ENCODE measurements around the gene CDH4.

The CDH4 gene

GRCh38 chr20:61633004-61633403 is 380.9 kb downstream of the CDH4 start:
- DNase-seq (ENCODE audit: low read depth), result no peak

GRCh38 chr20:61634376-61635145 is 382.5 kb downstream of the CDH4 start:
- no peak for DNase-seq (ENCODE audit: low read depth)

GRCh38 chr20:61635721-61636455 is 383.8 kb downstream of the CDH4 start:
- DNase-seq (ENCODE audit: low read depth), result no peak

- DNase-seq (ENCODE audit: low read depth), result no peak
These were observed 384.6 kb downstream of the CDH4 start for GRCh38 chr20:61636531-61637116.

GRCh38 chr20:61638802-61639585 is 386.9 kb downstream of the CDH4 start:
- DNase-seq (ENCODE audit: low read depth), result no peak

- no peak for DNase-seq (ENCODE audit: low read depth)
These were observed 388.2 kb downstream of the CDH4 start for GRCh38 chr20:61640131-61640870.

GRCh38 chr20:61640871-61641245 is 388.8 kb downstream of the CDH4 start:
- no peak for DNase-seq (ENCODE audit: low read depth)

- DNase-seq (ENCODE audit: low read depth), result no peak
These were observed 391.8 kb downstream of the CDH4 start for GRCh38 chr20:61643656-61644377.

- no peak for DNase-seq (ENCODE audit: low read depth)
These were observed 392.5 kb downstream of the CDH4 start for GRCh38 chr20:61644378-61645076.

- DNase-seq (ENCODE audit: low read depth), result no peak
These were observed 393.7 kb downstream of the CDH4 start for GRCh38 chr20:61645732-61646131.

GRCh38 chr20:61646453-61646852 is 394.4 kb downstream of the CDH4 start:
- DNase-seq (ENCODE audit: low read depth), result no peak

- DNase-seq (ENCODE audit: low read depth), result no peak
These were observed 394.9 kb downstream of the CDH4 start for GRCh38 chr20:61646986-61647385.

- DNase-seq (ENCODE audit: low read depth), result no peak
These were observed 395.6 kb downstream of the CDH4 start for GRCh38 chr20:61647702-61648101.

- no peak for DNase-seq (ENCODE audit: low read depth)
These were observed 397.2 kb downstream of the CDH4 start for GRCh38 chr20:61649105-61649859.

GRCh38 chr20:61649860-61650162 is 397.8 kb downstream of the CDH4 start:
- no peak for DNase-seq (ENCODE audit: low read depth)

- DNase-seq (ENCODE audit: low read depth), result no peak
These were observed 399.1 kb downstream of the CDH4 start for GRCh38 chr20:61650912-61651733.

- no peak for DNase-seq (ENCODE audit: low read depth)
These were observed 400.1 kb downstream of the CDH4 start for GRCh38 chr20:61652146-61652545.

- no peak for DNase-seq (ENCODE audit: low read depth)
These were observed 402.7 kb downstream of the CDH4 start for GRCh38 chr20:61654726-61655125.

- DNase-seq (ENCODE audit: low read depth), result no peak
These were observed 403.5 kb downstream of the CDH4 start for GRCh38 chr20:61655591-61655990.
